Measurements from ENCODE around the gene COPS3. TPM values are rescaled to one million over a fixed set of nuclear protein-coding genes. Genes with fewer than 3 reads are reported as not detected.

The COPS3 gene
- total and polyA plus RNA-seq, 2 of the 8 experiments (the other 6 are each of a cell fraction or from before 2014, with no cell fraction given) = 82.9 to 110 TPM

GRCh38 chr17:17196776-17197175 is 84.3 kb downstream of the COPS3 start:
- Histone ChIP-seq H2BK12ac (ENCODE audit: low read depth, low read length) (no peak overlapping the region), H4K8ac (ENCODE audit: extremely low read depth, insufficient read depth, low read length) (no peak overlapping the region), H3K27me3 (replicated peaks in 1 of 4; ENCODE audit: control insufficient read depth in 3 of 4, extremely low read depth in 1 of 4, insufficient read depth in 3 of 4, low read length in 3 of 4) (no peaks in the 10 kb centered on the region), H3K79me1 (ENCODE audit: low read depth, low read length) (no peaks in the 10 kb centered on the region), H3K36me3 (ENCODE audit: control insufficient read depth in 2 of 4, insufficient read depth in 4 of 4, low read length in 3 of 4) (no peaks in the 10 kb centered on the region), H3K79me2 (ENCODE audit: control insufficient read depth in 1 of 2, insufficient read depth in 2 of 2, low read length in 2 of 2) (no peaks in the 10 kb centered on the region), H3K56ac (replicated peaks; ENCODE audit: insufficient read length, low read depth, low read length) (no peak overlapping the region), H3K27ac (ENCODE audit: low read depth, low read length) (no peak overlapping the region), H2BK15ac (ENCODE audit: low read length) (no peak overlapping the region), H2BK120ac (replicated peaks; ENCODE audit: low read depth, low read length) (no peak overlapping the region), H2AFZ (ENCODE audit: low read length) (no peak overlapping the region), H3K9me3 (ENCODE audit: insufficient read depth in 2 of 2, low read depth in 1 of 2, low read length in 1 of 2) (no peaks in the 10 kb centered on the region), H4K91ac (replicated peaks; ENCODE audit: insufficient read length, low read length) (no peak overlapping the region), H3K23me2 (ENCODE audit: low read depth, low read length) (no peaks in the 10 kb centered on the region), H3K23ac (ENCODE audit: insufficient read length) (no peak overlapping the region), H3K4me3 (ENCODE audit: extremely low read depth in 1 of 4, insufficient read depth in 2 of 4, low read depth in 3 of 4, low read length in 4 of 4) (no peak overlapping the region), H3K4me2 (ENCODE audit: insufficient read depth in 1 of 2, low read depth in 2 of 2, low read length in 2 of 2) (no peak overlapping the region), H3K4ac (replicated peaks; ENCODE audit: insufficient read length, low read depth, low read length) (no peak overlapping the region), H3K18ac (ENCODE audit: extremely low read depth, low read length) (no peak overlapping the region), H3K4me1 (replicated peaks in 1 of 4; ENCODE audit: control insufficient read depth in 3 of 4, insufficient read depth in 4 of 4, low read length in 3 of 4) (no peaks in the 10 kb centered on the region), H4K20me1 (replicated peaks in 1 of 2; ENCODE audit: control insufficient read depth in 1 of 2, insufficient read depth in 2 of 2, low read length in 2 of 2) (no peaks in the 10 kb centered on the region), H2BK5ac (ENCODE audit: low read depth, low read length) (no peak overlapping the region), H4K5ac (ENCODE audit: insufficient read length, low read depth, low read length) (no peak overlapping the region), H2BK20ac (ENCODE audit: low read length) (no peak overlapping the region), H2AK5ac (ENCODE audit: low read depth, low read length) (no peak overlapping the region), H3K9ac (replicated peaks in 1 of 4; ENCODE audit: extremely low read depth in 1 of 4, low read depth in 3 of 4, low read length in 3 of 4) (no peak overlapping the region), H3K14ac (ENCODE audit: insufficient read length) (no peak overlapping the region)
- ChIA-PET POLR2A (ENCODE audit: partially characterized antibody) (interaction anchor here (0.6 to 1.9 kb wide), 3 partner anchors 11 to 281 kb away, joined by 3 to 4 read pairs (median 4); no protein-coding TSS in a partner anchor), CTCF (ENCODE audit: partially characterized antibody) (interaction anchor here (0.7 to 0.9 kb wide), 2 partner anchors 8 to 28 kb away, joined by 4 to 5 read pairs; no protein-coding TSS in a partner anchor)
- DNase-seq (ENCODE audit: low read depth in 1 of 2, low spot score in 2 of 2) (no peak), FAIRE-seq (no peak)
- TF ChIP-seq TAF7 (optimal IDR thresholded peaks at IDR 0.05; ENCODE audit: borderline replicate concordance, low read depth, low read length) (no peak), ATF3 (IDR thresholded peaks at IDR 0.05; ENCODE audit: insufficient read depth, low read depth, low read length) (no peak)

Other genes with a start within 250 kb of the COPS3 start
- gene MPRIP, start 238.8 kb downstream of the COPS3 start, total RNA-seq (2021; fragmentation: NEBNext Ultra II Directional; extraction: Animal tissue kit (Norgen Biotek cat#: 25700)) = 145 and 146 TPM in 2 replicates
- 48.6 and 62.8 TPM in 2 replicates for gene MPRIP, start 238.8 kb downstream of the COPS3 start, polyA plus RNA-seq (2011; rRNA removed)
- gene PLD6, start 74.9 kb downstream of the COPS3 start, total RNA-seq (2021; fragmentation: NEBNext Ultra II Directional; extraction: Animal tissue kit (Norgen Biotek cat#: 25700)) = 0.22 TPM in 1 of 2 replicates, not detected in the other
- 0.17 and 0.20 TPM in 2 replicates for gene PLD6, start 74.9 kb downstream of the COPS3 start, polyA plus RNA-seq (2011; rRNA removed)
- 34.0 and 34.6 TPM in 2 replicates for gene FLCN, start 44.1 kb downstream of the COPS3 start, total RNA-seq (2021; fragmentation: NEBNext Ultra II Directional; extraction: Animal tissue kit (Norgen Biotek cat#: 25700))
- gene FLCN, start 44.1 kb downstream of the COPS3 start, polyA plus RNA-seq (2011; rRNA removed) = 15.6 and 20.8 TPM in 2 replicates
- 7.6 and 8.7 TPM in 2 replicates for gene NT5M, start 22.1 kb upstream of the COPS3 start, total RNA-seq (2021; fragmentation: NEBNext Ultra II Directional; extraction: Animal tissue kit (Norgen Biotek cat#: 25700))
- 16.2 and 18.2 TPM in 2 replicates for gene NT5M, start 22.1 kb upstream of the COPS3 start, polyA plus RNA-seq (2011; rRNA removed)
- 15.8 and 16.9 TPM in 2 replicates for gene MED9, start 195.8 kb upstream of the COPS3 start, total RNA-seq (2021; fragmentation: NEBNext Ultra II Directional; extraction: Animal tissue kit (Norgen Biotek cat#: 25700))
- gene MED9, start 195.8 kb upstream of the COPS3 start, polyA plus RNA-seq (2011; rRNA removed) = 19.7 and 22.1 TPM in 2 replicates
- gene RASD1, start 215.1 kb upstream of the COPS3 start, total RNA-seq (2021; fragmentation: NEBNext Ultra II Directional; extraction: Animal tissue kit (Norgen Biotek cat#: 25700)) = 1.8 and 2.6 TPM in 2 replicates
- gene RASD1, start 215.1 kb upstream of the COPS3 start, polyA plus RNA-seq (2011; rRNA removed) = 2.3 and 2.9 TPM in 2 replicates